Measurements from ENCODE around the gene BEST3.

GRCh38 chr12:69644511-69644910 is 54.6 kb downstream of the BEST3 start:
- TF ChIP-seq, protein P1, sequence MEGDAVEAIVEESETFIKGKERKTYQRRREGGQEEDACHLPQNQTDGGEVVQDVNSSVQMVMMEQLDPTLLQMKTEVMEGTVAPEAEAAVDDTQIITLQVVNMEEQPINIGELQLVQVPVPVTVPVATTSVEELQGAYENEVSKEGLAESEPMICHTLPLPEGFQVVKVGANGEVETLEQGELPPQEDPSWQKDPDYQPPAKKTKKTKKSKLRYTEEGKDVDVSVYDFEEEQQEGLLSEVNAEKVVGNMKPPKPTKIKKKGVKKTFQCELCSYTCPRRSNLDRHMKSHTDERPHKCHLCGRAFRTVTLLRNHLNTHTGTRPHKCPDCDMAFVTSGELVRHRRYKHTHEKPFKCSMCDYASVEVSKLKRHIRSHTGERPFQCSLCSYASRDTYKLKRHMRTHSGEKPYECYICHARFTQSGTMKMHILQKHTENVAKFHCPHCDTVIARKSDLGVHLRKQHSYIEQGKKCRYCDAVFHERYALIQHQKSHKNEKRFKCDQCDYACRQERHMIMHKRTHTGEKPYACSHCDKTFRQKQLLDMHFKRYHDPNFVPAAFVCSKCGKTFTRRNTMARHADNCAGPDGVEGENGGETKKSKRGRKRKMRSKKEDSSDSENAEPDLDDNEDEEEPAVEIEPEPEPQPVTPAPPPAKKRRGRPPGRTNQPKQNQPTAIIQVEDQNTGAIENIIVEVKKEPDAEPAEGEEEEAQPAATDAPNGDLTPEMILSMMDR (IDR thresholded peaks at IDR 0.05; ENCODE audit: poor library complexity): no peak
- TF ChIP-seq EZH2phosphoT487 (IDR thresholded peaks at IDR 0.05; ENCODE audit: low read depth, severe bottlenecking, unreplicated experiment): no peak

Data from hepatocyte (in vitro differentiated cells).